ENCODE data around the gene MOXD1. TPM values are rescaled to one million over a fixed set of nuclear protein-coding genes. Genes with fewer than 3 reads are reported as not detected.

The MOXD1 gene
- total RNA-seq, 1 donor from 2014 or later = 22.6 TPM

DNA sequence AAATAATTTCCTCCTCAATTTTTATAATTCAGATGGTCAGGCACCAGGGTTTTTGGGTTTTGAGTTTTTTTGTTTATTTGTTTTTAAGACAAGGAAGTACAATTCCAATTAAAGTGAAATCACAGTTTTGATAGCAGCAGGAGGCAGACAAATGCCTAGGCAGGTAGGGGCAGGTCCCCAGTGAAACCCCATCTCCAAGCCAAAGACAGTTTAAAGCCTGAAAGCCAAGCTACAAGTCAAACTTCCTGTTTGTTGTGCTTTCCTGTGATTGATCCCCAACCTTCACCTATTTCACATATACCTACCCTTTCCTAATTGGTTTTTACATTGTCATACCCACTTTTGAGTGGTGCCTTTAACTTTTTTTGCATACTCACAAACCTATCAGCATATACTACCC, 149.6 kb downstream of the MOXD1 start:
- no peaks in the 10 kb centered on the region for H3K36me3 ChIP-seq (ENCODE audit: control insufficient read depth, insufficient read depth, low read length)
- H3K27me3 ChIP-seq (ENCODE audit: control insufficient read depth, insufficient read depth, low read length) = no peaks in the 10 kb centered on the region
- H3K4me3 ChIP-seq (ENCODE audit: low read depth, low read length) = no peak overlapping the region
- DNase-seq (ENCODE audit: low read depth) = no peak
- TF ChIP-seq CTCF (IDR thresholded peaks at IDR 0.05; ENCODE audit: insufficient read depth, low read length, poor library complexity, severe bottlenecking) = no peak

GRCh38 chr6:132247381-132248159, 153.7 kb downstream of the MOXD1 start:
- TF ChIP-seq CTCF (IDR thresholded peaks at IDR 0.05; ENCODE audit: insufficient read depth, low read length, poor library complexity, severe bottlenecking) = no peak
- H3K4me3 ChIP-seq (ENCODE audit: low read depth, low read length) = no peak overlapping the region
- no peaks in the 10 kb centered on the region for H3K36me3 ChIP-seq (ENCODE audit: control insufficient read depth, insufficient read depth, low read length)
- no peaks in the 10 kb centered on the region for H3K27me3 ChIP-seq (ENCODE audit: control insufficient read depth, insufficient read depth, low read length)
- DNase-seq (ENCODE audit: low read depth) = no peak

DNA sequence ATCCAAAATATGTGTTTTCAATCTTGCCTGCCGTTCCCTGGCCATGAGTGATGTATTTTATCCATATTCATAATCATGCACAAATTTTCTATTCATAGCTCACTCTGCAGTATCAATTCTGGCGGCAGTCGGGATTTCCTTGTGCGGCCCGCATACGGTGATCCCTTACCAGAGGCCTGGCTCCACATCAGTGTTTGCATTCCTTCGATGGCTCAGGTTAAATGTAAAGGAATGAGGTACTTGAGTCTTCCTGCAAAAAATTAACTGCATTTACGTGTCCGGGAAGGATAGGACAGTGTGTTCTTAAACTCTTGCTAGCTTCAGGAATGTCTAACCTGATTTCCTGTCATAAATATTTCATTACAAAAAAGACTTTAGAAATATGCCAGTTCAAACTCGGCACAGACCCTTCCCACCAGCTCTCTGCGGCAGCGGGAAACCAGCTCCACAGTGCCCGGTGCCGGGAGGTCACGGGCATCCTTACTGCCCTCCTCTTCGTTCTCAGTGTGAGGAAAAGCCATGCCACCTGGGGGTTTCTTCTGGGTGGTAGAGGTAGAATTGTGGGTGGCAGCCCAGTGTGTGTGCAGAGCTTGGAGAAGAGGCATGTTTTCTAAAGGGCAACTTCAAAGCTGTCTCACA, 154.5 kb downstream of the MOXD1 start:
- Histone ChIP-seq H3K36me3 (ENCODE audit: control insufficient read depth, insufficient read depth, low read length) (no peaks in the 10 kb centered on the region), H3K27me3 (ENCODE audit: control insufficient read depth, insufficient read depth, low read length) (no peaks in the 10 kb centered on the region), H3K4me3 (ENCODE audit: low read depth, low read length) (no peak overlapping the region)
- DNase-seq (ENCODE audit: low read depth) = no peak
- no peak for TF ChIP-seq CTCF (IDR thresholded peaks at IDR 0.05; ENCODE audit: insufficient read depth, low read length, poor library complexity, severe bottlenecking)

DNA sequence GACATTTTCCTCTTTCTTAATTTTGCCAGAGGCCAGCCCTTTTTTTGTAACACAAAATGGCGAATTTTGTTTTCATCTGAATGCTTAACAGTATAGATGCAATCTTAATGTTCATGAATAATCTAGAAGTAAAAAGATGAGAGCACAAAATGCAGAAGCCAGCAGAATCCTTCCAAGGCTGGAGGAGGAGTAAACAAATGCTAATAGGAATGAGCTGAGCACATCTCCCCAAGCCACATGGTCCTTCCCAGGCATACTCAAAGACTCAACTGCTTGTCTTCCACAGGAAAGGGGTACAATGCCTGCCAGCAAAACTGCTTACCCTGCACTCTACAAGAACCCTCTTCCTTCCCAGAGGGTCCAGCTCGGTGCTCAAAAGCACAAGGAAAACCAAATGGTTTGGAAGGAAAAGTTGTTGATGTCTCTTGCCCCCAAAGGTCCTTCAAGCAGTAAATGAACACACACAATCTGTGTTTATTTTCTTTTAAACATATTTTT, 155.1 kb downstream of the MOXD1 start:
- DNase-seq (ENCODE audit: low read depth) = no peak
- Histone ChIP-seq H3K27me3 (ENCODE audit: control insufficient read depth, insufficient read depth, low read length) (no peaks in the 10 kb centered on the region), H3K36me3 (ENCODE audit: control insufficient read depth, insufficient read depth, low read length) (no peaks in the 10 kb centered on the region), H3K4me3 (ENCODE audit: low read depth, low read length) (no peak overlapping the region)
- TF ChIP-seq CTCF (IDR thresholded peaks at IDR 0.05; ENCODE audit: insufficient read depth, low read length, poor library complexity, severe bottlenecking) = no peak

Other genes with a start within 250 kb of the MOXD1 start
- 35.8 and 42.2 TPM in 2 replicates for gene STX7, start 111.6 kb upstream of the MOXD1 start, total RNA-seq
- not detected in 2 replicates for gene TAAR9, start 136.8 kb upstream of the MOXD1 start, total RNA-seq
- gene TAAR8, start 151.2 kb upstream of the MOXD1 start, total RNA-seq = not detected in 2 replicates
- gene TAAR6, start 168.8 kb upstream of the MOXD1 start, total RNA-seq = not detected in 2 replicates
- not detected in 2 replicates for gene TAAR5, start 188.3 kb upstream of the MOXD1 start, total RNA-seq
- not detected in 2 replicates for gene TAAR2, start 222.8 kb upstream of the MOXD1 start, total RNA-seq

Data from kidney epithelial cell (primary cell).